IMR-90 (cell line): Measurements from ENCODE around the gene CISTR. TPM values are rescaled to one million over a fixed set of nuclear protein-coding genes. Genes with fewer than 3 reads are reported as not detected.

Experiments
- ATAC-seq: fragments of 200-7000 bp; cut with Tn5 transposase; 2 replicates; pipeline ENCODE4 v1.9.1; 2020; ENCODE audit warnings: low read depth, mild to moderate bottlenecking, moderate library complexity
- BruUV-seq: library from RNA; stranded (reverse); fragments of 400-500 nt; replicated peaks from 2 replicates; lab custom pipeline; 2021; lab: Mats Ljungman, UMichigan
- CTCF ChIA-PET: fragments of 300-600 bp; formaldehyde crosslinking; extraction: SDS; loops from one replicate; lab custom pipeline; 2021; ENCODE audit warnings: antibody characterized with exemption; lab: Yijun Ruan, JAX
- POLR2A ChIA-PET: fragments of 300-600 bp; sonication (Branson Sonifier 250); formaldehyde crosslinking; loops from one replicate; lab custom pipeline; 2022; ENCODE audit warnings: antibody characterized with exemption; ENCODE audit not compliant: unreplicated experiment; lab: Charles Lee
- DNase-seq: peaks from one replicate; pipeline ENCODE4 v3.0.0; 2013
- H2AFZ ChIP-seq: replicated peaks from 2 replicates; pipeline ENCODE3; 2013; ENCODE audit warnings: low read length, mild to moderate bottlenecking; ENCODE audit not compliant: poor library complexity
- H2AK5ac ChIP-seq: 2 replicates; pipeline ENCODE4 v1.6.1; 2013; ENCODE audit warnings: low read depth, low read length, inconsistent platforms
- H2AK9ac ChIP-seq: replicated peaks from 2 replicates; pipeline ENCODE3; 2013; ENCODE audit warnings: mild to moderate bottlenecking, low read depth, low read length, moderate library complexity; ENCODE audit not compliant: poor library complexity
- H2BK120ac ChIP-seq: 2 replicates; pipeline ENCODE4 v1.6.1; 2013; ENCODE audit warnings: low read depth, low read length, inconsistent platforms
- H2BK15ac ChIP-seq: 3 replicates; pipeline ENCODE4 v1.6.1; 2013; ENCODE audit warnings: low read depth, low read length, inconsistent platforms
- H2BK20ac ChIP-seq: 2 replicates; pipeline ENCODE4 v1.6.1; 2013; ENCODE audit warnings: low read depth, mild to moderate bottlenecking, inconsistent platforms, low read length, moderate library complexity
- H2BK5ac ChIP-seq: 2 replicates; pipeline ENCODE4 v1.6.1; 2013; ENCODE audit warnings: mild to moderate bottlenecking, low read depth, low read length, inconsistent platforms; ENCODE audit not compliant: poor library complexity, severe bottlenecking
- H3K14ac ChIP-seq: replicated peaks from 2 replicates; pipeline ENCODE4 v1.6.1; 2013; ENCODE audit warnings: low read depth, low read length, inconsistent platforms
- H3K18ac ChIP-seq: 2 replicates; pipeline ENCODE4 v1.6.1; 2013; ENCODE audit warnings: low read depth, low read length, control low read depth
- H3K23ac ChIP-seq: 2 replicates; pipeline ENCODE4 v1.6.1; 2013; ENCODE audit warnings: low read depth, low read length, inconsistent platforms
- H3K27ac ChIP-seq: 2 replicates; pipeline ENCODE4 v1.5.1; 2013; ENCODE audit warnings: mild to moderate bottlenecking, control low read depth, low read length; ENCODE audit not compliant: insufficient read depth
- H3K27me3 ChIP-seq: 2 replicates; pipeline ENCODE4 v1.6.1; 2013; ENCODE audit warnings: low read length; ENCODE audit not compliant: control insufficient read depth, insufficient read depth
- H3K36me3 ChIP-seq: 2 replicates; pipeline ENCODE4 v1.6.1; 2013; ENCODE audit warnings: low read length, mixed read lengths; ENCODE audit not compliant: control insufficient read depth, insufficient read depth
- H3K4ac ChIP-seq: 2 replicates; pipeline ENCODE4 v1.6.1; 2013; ENCODE audit warnings: low read depth, low read length, inconsistent platforms
- H3K4me1 ChIP-seq: 2 replicates; pipeline ENCODE4 v1.6.1; 2013; ENCODE audit warnings: low read length, mixed read lengths; ENCODE audit not compliant: control insufficient read depth, insufficient read depth
- H3K4me2 ChIP-seq: 2 replicates; pipeline ENCODE4 v1.6.1; 2013; ENCODE audit warnings: low read depth, mild to moderate bottlenecking, control low read depth, low read length, moderate library complexity
- H3K4me3 ChIP-seq: 2 replicates; pipeline ENCODE4 v1.5.1; 2013; ENCODE audit warnings: low read depth, mild to moderate bottlenecking, control low read depth, low read length, moderate library complexity; ENCODE audit not compliant: insufficient read depth
- H3K56ac ChIP-seq: 2 replicates; pipeline ENCODE4 v1.6.1; 2013; ENCODE audit warnings: low read length, inconsistent platforms; ENCODE audit not compliant: insufficient read depth; ENCODE audit errors: extremely low read depth
- H3K79me1 ChIP-seq, 2 experiments: 2 replicates each; pipeline ENCODE4 v1.6.1; 2013; ENCODE audit warnings: low read length in 2 of 2, inconsistent platforms in 1 of 2, low read depth in 1 of 2
- H3K9ac ChIP-seq: 2 replicates; pipeline ENCODE4 v1.6.1; 2013; ENCODE audit warnings: low read depth, low read length, control low read depth
- H3K9me1 ChIP-seq: 2 replicates; pipeline ENCODE4 v1.6.1; 2013; ENCODE audit warnings: low read length, inconsistent platforms; ENCODE audit not compliant: insufficient read depth
- H3K9me3 ChIP-seq: 2 replicates; pipeline ENCODE4 v1.6.1; 2013; ENCODE audit warnings: low read length; ENCODE audit not compliant: control insufficient read depth, insufficient read depth
- H4K20me1 ChIP-seq: 2 replicates; pipeline ENCODE4 v1.6.1; 2013; ENCODE audit warnings: low read length, inconsistent platforms; ENCODE audit not compliant: insufficient read depth
- H4K5ac ChIP-seq: 2 replicates; pipeline ENCODE4 v1.6.1; 2013; ENCODE audit warnings: mild to moderate bottlenecking, low read depth, low read length, control low read depth
- H4K8ac ChIP-seq, 2 experiments: 2 replicates each; pipeline ENCODE4 v1.6.1; 2013; ENCODE audit warnings: low read depth in 2 of 2, low read length in 2 of 2, control low read depth in 1 of 2, inconsistent platforms in 1 of 2
- H4K91ac ChIP-seq: 2 replicates; pipeline ENCODE4 v1.6.1; 2013; ENCODE audit warnings: low read depth, low read length, inconsistent platforms; ENCODE audit not compliant: insufficient read depth
- BHLHE40 ChIP-seq: fragments of 150-350 bp; IDR thresholded peaks from 2 replicates; pipeline ENCODE4 v1.6.1; 2016; ENCODE audit warnings: mild to moderate bottlenecking, low read depth, low read length
- CEBPB ChIP-seq: IDR thresholded peaks from 2 replicates; pipeline ENCODE4 v1.6.1; 2012; ENCODE audit warnings: low read depth, low read length, improper control_type of control experiment
- CHD1 ChIP-seq: IDR thresholded peaks from 2 replicates; pipeline ENCODE4 v1.6.1; 2012; ENCODE audit warnings: low read depth, low read length, improper control_type of control experiment
- ELK1 ChIP-seq: fragments of 150-350 bp; IDR thresholded peaks from 2 replicates; pipeline ENCODE4 v1.6.1; 2016; ENCODE audit warnings: low read depth, mild to moderate bottlenecking, low read length, moderate library complexity, borderline replicate concordance
- FOS ChIP-seq: fragments of 150-350 bp; IDR thresholded peaks from 2 replicates; pipeline ENCODE4 v1.6.1; 2016; ENCODE audit warnings: low read depth, low read length
- MAFK ChIP-seq: IDR thresholded peaks from 2 replicates; pipeline ENCODE4 v1.6.1; 2012; ENCODE audit warnings: low read depth, low read length, improper control_type of control experiment
- MAZ ChIP-seq: IDR thresholded peaks from 2 replicates; pipeline ENCODE4 v1.6.1; 2012; ENCODE audit warnings: low read depth, mild to moderate bottlenecking, low read length, improper control_type of control experiment, moderate library complexity, borderline replicate concordance
- MXI1 ChIP-seq: IDR thresholded peaks from 2 replicates; pipeline ENCODE4 v1.6.1; 2012; ENCODE audit warnings: low read depth, mild to moderate bottlenecking, low read length, moderate library complexity, borderline replicate concordance
- NFE2L2 ChIP-seq: fragments of 150-350 bp; IDR thresholded peaks from 2 replicates; pipeline ENCODE4 v1.6.1; 2016; ENCODE audit warnings: low read depth, mild to moderate bottlenecking, low read length
- POLR2A ChIP-seq: IDR thresholded peaks from 2 replicates; pipeline ENCODE4 v1.6.1; 2012; ENCODE audit warnings: mild to moderate bottlenecking, low read depth, low read length
- RAD21 ChIP-seq: IDR thresholded peaks from 2 replicates; pipeline ENCODE4 v1.6.1; 2012; ENCODE audit warnings: low read length, improper control_type of control experiment
- RCOR1 ChIP-seq: IDR thresholded peaks from 2 replicates; pipeline ENCODE4 v1.6.1; 2012; ENCODE audit warnings: mild to moderate bottlenecking, low read length, improper control_type of control experiment; ENCODE audit not compliant: insufficient replicate concordance
- RFX5 ChIP-seq: IDR thresholded peaks from 2 replicates; pipeline ENCODE4 v1.8.0; 2012; ENCODE audit warnings: low read depth, mild to moderate bottlenecking, low read length, moderate library complexity
- SMC3 ChIP-seq: fragments of 150-350 bp; IDR thresholded peaks from 2 replicates; pipeline ENCODE4 v1.6.1; 2016; ENCODE audit warnings: low read depth, mild to moderate bottlenecking, antibody characterized with exemption, low read length, moderate library complexity
- WGBS, 2 experiments: methylation state at CpG; one replicate each; pipeline versions ENCODE4 v1.1.5 to v1.1.7; 2013; ENCODE audit warnings: missing lambda C conversion rate in 2 of 2; ENCODE audit not compliant: insufficient read length in 1 of 2; ENCODE audit errors: extremely low coverage in 2 of 2; 5-methylcytosine and 5-hydroxymethylcytosine counted together
- dilution Hi-C: fragments of 300-500 bp; cut with HindIII; formaldehyde crosslinking; loops from one replicate; pipeline ENCODE4 v1.14.3; 2018; ENCODE audit warnings: low sequenced_read_pairs; ENCODE audit not compliant: unreplicated experiment
- in situ Hi-C: fragments of 300-500 bp; cut with MboI; formaldehyde crosslinking; loops from 3 replicates; pipeline ENCODE4 v1.14.3; 2019; ENCODE audit warnings: low sequenced_read_pairs, inconsistent platforms, mixed read lengths
- intact Hi-C: fragments of 100-400 bp; cut with micrococcal nuclease; formaldehyde crosslinking; loops from 2 replicates; pipeline ENCODE4 v1.10.0; 2022
- polyA plus RNA-seq, 3 experiments: library from polyadenylated mRNA; depleted of rRNA; stranded (reverse); fragments of >200 nt; gene quantifications; 2 replicates each; pipeline ENCODE4 v1.2.3, GENCODE V29; 2012; ENCODE audit warnings: low replicate concordance in 1 of 3
- total RNA-seq: library from RNA; depleted of rRNA; stranded (reverse); fragments of >200 nt; gene quantifications from 2 replicates; pipeline ENCODE4 v1.2.3, GENCODE V29; 2012
- TF ChIP-seq, protein P1 (sequence below): fragments of 150-350 bp; IDR thresholded peaks from 2 replicates; pipeline ENCODE4 v1.6.1; 2017; ENCODE audit warnings: mild to moderate bottlenecking, antibody characterized with exemption, low read length, low read depth
- TF ChIP-seq, protein P2 (sequence below): conservative IDR thresholded peaks from 2 replicates; pipeline ENCODE4 v1.5.1; 2012; ENCODE audit warnings: mild to moderate bottlenecking, low read depth, low read length, improper control_type of control experiment

CISTR gene
- total and polyA plus RNA-seq, 2 of the 4 experiments (the other 2 are of a cell fraction) = not detected

DNA sequence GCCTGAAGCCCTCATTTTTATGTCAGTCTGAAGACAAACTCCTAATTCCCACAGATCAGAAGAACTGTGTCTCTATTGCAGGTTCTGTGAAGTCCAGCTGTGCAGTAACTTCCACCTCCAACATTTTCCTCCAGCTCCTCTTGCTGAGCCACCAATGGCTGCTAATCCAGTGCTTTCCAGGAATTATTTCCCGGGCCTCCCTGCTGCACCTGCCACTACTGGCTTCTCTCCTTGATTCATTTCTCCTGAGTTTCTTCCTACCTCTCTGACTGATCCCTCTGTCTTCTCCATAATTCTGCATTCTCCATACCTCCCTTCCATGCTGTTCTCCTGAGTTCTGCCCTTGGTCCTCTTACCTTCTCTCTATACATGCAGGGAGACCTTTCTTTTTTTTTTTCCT is 45.7 kb downstream of the CISTR start:
- no peak overlapping the region for H3K4me3 ChIP-seq
- no peak overlapping the region for H2BK15ac ChIP-seq
- ATAC-seq (no peak), DNase-seq (no peak)
- H2AFZ ChIP-seq = no peak overlapping the region
- H3K27ac ChIP-seq = no peak overlapping the region
- no peaks in the 10 kb centered on the region for H3K79me1 ChIP-seq
- H2AK5ac ChIP-seq = no peak overlapping the region
- H3K9ac ChIP-seq = no peak overlapping the region
- H3K4ac ChIP-seq = no peak overlapping the region
- no peaks in the 10 kb centered on the region for H3K9me3 ChIP-seq
- H2AK9ac ChIP-seq = no peak overlapping the region
- intact Hi-C loops = loop anchor here (10.0 kb wide), 2 partner anchors 299 to 499 kb away; partner anchors contain the start of genes HOXC8 and HOXC9
- peaks cover 42% of the 10 kb centered on the region for H3K27me3 ChIP-seq
- no peak overlapping the region for H2BK120ac ChIP-seq
- 67% methylated on average over 1 of the region's 1 CpG; no CpG with 5 or more reads in 1 of the 2 experiments for WGBS, 2 experiments
- H3K4me1 ChIP-seq = no peaks in the 10 kb centered on the region
- H3K36me3 ChIP-seq = no peaks in the 10 kb centered on the region
- no peak overlapping the region for H3K14ac ChIP-seq
- no peak overlapping the region for H4K5ac ChIP-seq
- no peak overlapping the region for H4K8ac ChIP-seq
- TF ChIP-seq RCOR1 = no peak
- no peak for TF ChIP-seq MXI1
- TF ChIP-seq, protein P1, sequence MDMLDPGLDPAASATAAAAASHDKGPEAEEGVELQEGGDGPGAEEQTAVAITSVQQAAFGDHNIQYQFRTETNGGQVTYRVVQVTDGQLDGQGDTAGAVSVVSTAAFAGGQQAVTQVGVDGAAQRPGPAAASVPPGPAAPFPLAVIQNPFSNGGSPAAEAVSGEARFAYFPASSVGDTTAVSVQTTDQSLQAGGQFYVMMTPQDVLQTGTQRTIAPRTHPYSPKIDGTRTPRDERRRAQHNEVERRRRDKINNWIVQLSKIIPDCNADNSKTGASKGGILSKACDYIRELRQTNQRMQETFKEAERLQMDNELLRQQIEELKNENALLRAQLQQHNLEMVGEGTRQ = no peak
- no peak for TF ChIP-seq NFE2L2
- no peak for TF ChIP-seq ELK1
- TF ChIP-seq CEBPB = no peak
- TF ChIP-seq MAFK = no peak
- no peak for TF ChIP-seq SMC3
- no peak for TF ChIP-seq RFX5
- no peak for TF ChIP-seq CHD1
- TF ChIP-seq POLR2A = no peak
- TF ChIP-seq MAZ = no peak
- TF ChIP-seq FOS = no peak
- TF ChIP-seq, protein P2, sequence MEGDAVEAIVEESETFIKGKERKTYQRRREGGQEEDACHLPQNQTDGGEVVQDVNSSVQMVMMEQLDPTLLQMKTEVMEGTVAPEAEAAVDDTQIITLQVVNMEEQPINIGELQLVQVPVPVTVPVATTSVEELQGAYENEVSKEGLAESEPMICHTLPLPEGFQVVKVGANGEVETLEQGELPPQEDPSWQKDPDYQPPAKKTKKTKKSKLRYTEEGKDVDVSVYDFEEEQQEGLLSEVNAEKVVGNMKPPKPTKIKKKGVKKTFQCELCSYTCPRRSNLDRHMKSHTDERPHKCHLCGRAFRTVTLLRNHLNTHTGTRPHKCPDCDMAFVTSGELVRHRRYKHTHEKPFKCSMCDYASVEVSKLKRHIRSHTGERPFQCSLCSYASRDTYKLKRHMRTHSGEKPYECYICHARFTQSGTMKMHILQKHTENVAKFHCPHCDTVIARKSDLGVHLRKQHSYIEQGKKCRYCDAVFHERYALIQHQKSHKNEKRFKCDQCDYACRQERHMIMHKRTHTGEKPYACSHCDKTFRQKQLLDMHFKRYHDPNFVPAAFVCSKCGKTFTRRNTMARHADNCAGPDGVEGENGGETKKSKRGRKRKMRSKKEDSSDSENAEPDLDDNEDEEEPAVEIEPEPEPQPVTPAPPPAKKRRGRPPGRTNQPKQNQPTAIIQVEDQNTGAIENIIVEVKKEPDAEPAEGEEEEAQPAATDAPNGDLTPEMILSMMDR = no peak
- no peak for TF ChIP-seq BHLHE40
- no peak for TF ChIP-seq RAD21
- H2BK5ac ChIP-seq = no peak overlapping the region
- H3K23ac ChIP-seq = no peak overlapping the region
- ChIA-PET CTCF (interaction anchor here (1.5 kb wide), 1 partner anchor 40 kb away, joined by 12 read pairs; no protein-coding TSS in a partner anchor), POLR2A (no interaction called here)
- no peaks in the 10 kb centered on the region for H3K9me1 ChIP-seq
- no peak overlapping the region for H3K18ac ChIP-seq
- dilution Hi-C loops = no loop called here
- no peaks in the 10 kb centered on the region for H4K20me1 ChIP-seq
- H2BK20ac ChIP-seq = no peak overlapping the region
- BruUV-seq = no TSS peak
- H3K4me2 ChIP-seq = no peak overlapping the region
- H3K56ac ChIP-seq = no peak overlapping the region
- H4K91ac ChIP-seq = no peak overlapping the region
- in situ Hi-C loops = loop anchor here (10.0 kb wide), 1 partner anchor 489 kb away; no protein-coding TSS in a partner anchor
